GM18870 (cell line): Measurements from ENCODE around the gene SNX8.

Experiments
- ATAC-seq: cut with Tn5 transposase; IDR thresholded peaks from one replicate; pipeline ENCODE4 v1.9.1; 2021; ENCODE audit warnings: moderate library complexity; ENCODE audit not compliant: unreplicated experiment

Gene SNX8

DNA sequence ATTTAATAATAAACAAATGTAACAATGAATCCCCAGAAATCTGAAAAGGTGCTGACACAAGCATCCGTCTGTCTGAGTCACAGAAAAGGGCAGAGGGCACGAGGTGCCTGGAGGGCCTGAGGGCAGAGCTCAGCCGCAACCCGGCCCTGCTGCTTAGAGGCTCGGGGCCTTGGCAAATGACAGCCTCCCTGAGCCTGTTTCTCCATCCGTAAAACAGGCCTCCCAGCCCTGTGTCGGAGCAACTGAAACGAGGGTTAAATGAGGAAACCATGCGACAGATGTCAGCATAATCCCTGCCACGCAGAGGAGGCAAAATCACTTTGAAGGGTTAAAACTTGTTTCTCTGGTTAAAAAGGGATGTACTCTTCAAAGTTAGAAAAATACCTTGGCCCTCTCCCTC, 47.3 kb downstream of the SNX8 start:
- ATAC-seq: no peak

GRCh38 chr7:2264158-2264557, 50.1 kb downstream of the SNX8 start:
- no peak for ATAC-seq

DNA sequence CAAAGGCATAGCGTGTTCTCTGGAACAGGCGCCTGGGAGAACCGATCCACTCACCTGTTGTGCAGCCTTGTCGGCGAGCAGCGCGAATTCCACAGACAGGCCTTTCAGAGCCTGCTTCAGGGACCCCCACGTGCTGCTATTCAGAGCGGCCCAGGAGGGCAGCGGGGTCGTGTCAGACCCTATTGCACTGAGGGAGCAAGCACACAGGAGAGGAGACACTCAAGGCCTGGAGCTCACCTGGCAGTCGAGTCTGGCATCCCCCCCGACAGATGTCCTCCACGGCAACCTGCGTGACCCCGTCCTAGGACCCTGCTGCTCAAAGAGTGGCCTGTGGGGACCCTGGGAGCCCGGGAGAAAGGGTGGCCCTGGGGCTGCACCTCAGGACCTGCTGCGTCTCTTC, 51.1 kb downstream of the SNX8 start:
- ATAC-seq: no peak

DNA sequence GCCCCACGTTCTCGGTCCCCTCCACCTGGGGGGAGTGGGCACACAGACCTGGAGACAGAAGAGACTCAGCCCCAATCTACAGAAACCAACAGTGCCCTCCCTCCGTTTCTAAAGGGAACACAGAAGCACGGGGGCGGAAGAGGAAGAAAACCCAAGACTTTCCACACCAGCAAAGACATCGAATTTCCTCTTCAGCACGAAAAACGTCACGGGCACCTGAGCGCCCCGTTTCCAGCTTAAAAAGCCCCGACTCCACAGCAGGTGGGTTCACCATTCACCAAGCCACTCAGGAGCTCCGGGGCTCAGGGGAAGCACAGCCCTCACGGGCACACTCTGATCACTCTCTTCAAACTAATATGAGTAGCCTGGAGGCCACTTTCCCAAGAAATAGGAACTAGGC, 52.6 kb downstream of the SNX8 start:
- no peak for ATAC-seq

DNA sequence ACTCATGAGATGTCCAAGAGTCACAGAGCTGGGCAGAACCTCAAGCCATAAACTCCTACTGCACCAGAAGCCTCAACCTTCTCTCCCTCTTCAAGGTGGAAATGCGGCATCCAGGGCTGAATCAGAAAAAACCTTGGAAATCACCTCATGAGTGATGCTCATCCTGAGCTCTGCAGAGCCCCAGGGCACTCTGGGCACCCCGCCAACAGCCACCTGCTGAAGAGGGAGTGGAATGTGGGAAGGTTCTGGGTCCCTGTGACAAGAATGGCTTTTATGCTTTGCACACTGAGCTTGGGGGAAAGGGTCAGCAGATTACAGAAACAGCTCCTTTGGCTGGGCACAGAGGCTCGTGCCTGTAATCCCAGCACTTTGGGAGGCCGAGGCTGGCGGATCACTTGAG, 53.4 kb downstream of the SNX8 start:
- ATAC-seq: no peak

GRCh38 chr7:2259480-2259879, 54.8 kb downstream of the SNX8 start:
- no peak for ATAC-seq

GRCh38 chr7:2258661-2259365, 55.4 kb downstream of the SNX8 start:
- no peak for ATAC-seq

- no peak for ATAC-seq
Observed at GRCh38 chr7:2257651-2258050, 56.6 kb downstream of the SNX8 start.

GRCh38 chr7:2257046-2257551, 57.1 kb downstream of the SNX8 start:
- ATAC-seq: no peak

GRCh38 chr7:2256306-2257045, 57.8 kb downstream of the SNX8 start:
- no peak for ATAC-seq

- no peak for ATAC-seq
Observed at GRCh38 chr7:2255145-2256139, 58.8 kb downstream of the SNX8 start.

DNA sequence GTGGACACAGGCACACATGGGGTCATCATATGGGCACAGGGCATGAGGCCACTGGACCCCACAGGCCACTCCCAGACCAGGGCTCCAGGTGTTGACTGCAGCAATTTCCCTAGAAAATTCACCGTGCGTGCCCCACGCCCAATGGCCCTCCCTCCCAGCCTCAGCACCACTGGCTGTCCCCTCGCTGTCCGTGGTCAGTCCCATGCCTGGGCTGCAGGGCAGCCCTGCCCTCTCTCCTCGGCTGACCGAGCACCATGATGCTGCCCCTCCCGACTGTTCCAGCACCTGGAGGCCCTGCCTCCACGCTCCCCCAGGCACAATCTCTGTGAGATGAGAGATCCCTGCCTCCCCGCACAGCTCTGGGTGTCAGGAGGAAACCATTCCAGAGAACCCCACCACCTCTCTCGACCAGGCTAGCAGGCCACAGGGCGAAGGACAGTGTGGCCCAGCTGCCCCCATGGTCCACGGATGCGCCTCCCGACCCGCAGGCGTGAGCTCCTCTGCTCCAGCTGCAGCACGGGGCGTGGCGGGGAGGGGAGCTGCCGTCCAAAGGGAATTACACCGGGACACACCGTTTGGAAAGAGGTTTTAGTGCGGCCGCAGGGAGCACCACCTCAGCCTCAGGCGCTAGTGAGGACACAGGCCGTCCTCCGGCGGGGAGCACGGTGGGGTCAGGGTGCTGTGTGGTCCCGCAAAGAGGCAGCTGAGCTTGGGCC, 59.7 kb downstream of the SNX8 start:
- ATAC-seq: no peak

DNA sequence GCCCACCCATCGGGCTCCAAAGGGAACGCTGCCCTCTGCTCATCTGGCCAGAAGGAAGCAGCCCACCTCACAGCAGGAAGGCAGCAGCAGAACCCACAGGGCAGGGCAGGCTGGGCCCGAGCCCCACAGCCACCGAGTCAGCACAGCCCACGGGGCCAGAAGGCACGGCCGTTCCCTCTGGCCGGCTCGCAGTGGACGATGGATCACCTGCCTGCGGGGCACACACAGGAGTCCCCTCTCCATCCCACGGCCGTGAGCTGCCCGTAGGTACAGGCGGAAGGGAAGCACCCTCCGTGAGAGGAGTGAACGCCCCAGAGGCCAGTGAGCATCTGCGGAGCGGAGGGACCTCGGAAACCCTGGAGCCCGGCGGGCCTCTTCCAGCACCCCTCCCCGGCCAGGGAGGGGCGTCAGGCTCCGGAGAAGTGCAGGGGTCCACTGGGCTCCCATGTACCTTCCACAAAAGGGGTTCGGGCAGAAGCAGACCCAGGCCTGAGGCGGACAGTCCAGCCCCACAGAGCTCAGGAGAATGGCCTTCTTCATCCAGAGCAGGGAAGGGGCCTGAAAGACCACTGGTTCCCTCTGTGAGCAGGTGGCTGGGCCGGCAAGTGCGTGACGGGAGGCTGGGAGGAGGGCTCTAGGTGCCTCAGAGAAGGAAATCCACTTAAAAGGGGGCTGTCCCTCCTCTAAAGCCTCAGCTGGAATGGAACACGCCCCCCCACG, 60.6 kb downstream of the SNX8 start:
- no peak for ATAC-seq

DNA sequence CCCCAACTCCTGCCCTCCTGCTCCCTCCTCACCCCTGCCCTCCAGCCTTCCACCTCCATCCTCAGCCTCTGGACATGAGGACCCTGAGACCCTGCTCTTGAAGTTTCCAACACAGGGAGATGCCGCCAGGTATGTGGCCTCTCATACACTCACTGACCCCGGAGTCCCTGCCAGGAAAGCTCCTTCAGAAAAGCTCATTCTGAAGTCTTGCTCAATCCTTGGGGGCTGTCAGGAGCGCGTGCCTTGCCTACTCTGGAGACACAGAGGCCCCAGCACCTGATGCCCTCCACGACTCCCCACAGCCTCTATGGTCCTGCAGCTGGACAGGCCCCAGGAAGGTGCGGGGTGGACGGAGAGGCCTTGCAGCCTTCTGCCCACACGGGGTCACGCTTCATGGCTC, 61.2 kb downstream of the SNX8 start:
- no peak for ATAC-seq

DNA sequence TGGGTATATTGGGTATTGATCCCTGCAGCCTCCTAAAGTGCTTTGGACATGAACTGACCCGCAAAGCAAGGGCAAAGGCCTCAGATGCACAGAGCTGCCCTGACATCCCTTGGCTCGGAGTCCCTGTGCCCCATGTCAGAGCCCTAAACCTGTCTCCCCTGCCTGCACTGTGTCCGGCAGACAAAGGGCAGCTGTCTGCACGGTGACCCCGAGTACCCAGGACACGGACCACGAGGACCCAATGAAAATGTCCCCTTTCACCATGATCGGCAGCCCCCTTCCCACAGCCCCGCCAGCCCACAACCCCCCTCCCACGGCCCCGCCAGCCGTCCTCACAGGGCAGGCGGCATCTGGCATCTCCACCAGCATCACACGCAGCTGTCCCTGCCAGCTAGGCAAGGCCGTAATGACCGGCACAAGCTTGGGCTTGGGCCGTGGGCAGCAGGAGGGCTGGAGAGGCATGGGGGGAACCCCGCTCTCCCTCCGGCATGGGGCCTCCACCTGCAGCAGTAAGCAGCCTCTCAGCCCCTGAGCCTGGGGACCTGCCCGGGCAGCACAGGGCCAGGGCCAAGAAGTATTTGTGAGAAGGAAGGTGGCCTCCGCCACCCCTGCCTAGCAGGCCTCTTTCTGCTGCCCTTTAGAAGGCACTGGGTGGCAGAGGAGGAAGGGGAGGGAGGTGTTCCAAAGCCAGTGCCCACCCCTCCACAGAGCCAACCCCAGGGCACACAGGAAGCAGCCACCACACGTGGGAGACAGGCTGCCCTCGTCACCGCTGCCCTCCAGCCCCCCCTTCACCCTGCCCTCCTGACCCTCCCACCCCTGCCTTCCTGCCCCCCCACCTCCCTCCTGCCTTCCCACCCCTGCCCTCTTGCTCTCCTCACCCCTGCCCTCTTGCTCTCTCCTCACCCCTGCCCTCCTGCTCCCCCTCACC, 62.1 kb downstream of the SNX8 start:
- no peak for ATAC-seq

- no peak for ATAC-seq
Observed at GRCh38 chr7:2251381-2251780, 62.9 kb downstream of the SNX8 start.

DNA sequence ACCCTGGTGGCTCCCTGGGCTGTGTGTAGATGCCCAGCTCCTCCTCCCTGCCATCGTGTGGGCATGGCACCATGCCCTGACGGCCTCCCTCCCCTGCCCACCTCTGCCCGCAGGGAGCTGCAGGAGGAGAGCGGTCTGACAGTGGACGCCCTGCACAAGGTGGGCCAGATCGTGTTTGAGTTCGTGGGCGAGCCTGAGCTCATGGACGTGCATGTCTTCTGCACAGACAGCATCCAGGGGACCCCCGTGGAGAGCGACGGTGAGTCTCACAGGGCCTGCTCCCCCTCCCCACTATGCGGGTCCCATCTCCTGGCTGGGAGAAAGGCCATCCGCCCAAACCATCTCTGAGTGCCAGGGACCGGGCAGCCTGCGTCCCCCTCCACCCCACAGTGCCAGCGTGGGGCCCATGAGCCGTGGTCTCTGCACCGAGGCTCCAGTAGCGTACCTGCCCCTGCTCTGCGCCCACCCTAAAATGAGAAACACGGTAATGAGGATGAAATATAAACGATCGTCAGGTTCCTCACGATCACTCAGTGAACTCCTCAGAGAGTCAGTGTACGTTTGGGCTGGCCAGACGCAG, 64.4 kb downstream of the SNX8 start:
- ATAC-seq: no peak

GRCh38 chr7:2248984-2249694, 65.1 kb downstream of the SNX8 start:
- ATAC-seq: no peak
